HG02938 (cell line): ENCODE results near the gene CYP2F1.
"Not testable (repeated sequence)": the region's sequence is repeated elsewhere in the genome, so short reads cannot be mapped to it uniquely, and the experiment has no call there.

Experiments
- ATAC-seq: cut with Tn5 transposase; IDR thresholded peaks from one replicate; pipeline ENCODE4 v1.9.1; 2021; ENCODE audit warnings: mild to moderate bottlenecking, moderate library complexity; ENCODE audit not compliant: unreplicated experiment

Gene CYP2F1

GRCh38 chr19:41126765-41127203, 12.6 kb downstream of the CYP2F1 start:
- not testable (repeated sequence) for ATAC-seq

DNA sequence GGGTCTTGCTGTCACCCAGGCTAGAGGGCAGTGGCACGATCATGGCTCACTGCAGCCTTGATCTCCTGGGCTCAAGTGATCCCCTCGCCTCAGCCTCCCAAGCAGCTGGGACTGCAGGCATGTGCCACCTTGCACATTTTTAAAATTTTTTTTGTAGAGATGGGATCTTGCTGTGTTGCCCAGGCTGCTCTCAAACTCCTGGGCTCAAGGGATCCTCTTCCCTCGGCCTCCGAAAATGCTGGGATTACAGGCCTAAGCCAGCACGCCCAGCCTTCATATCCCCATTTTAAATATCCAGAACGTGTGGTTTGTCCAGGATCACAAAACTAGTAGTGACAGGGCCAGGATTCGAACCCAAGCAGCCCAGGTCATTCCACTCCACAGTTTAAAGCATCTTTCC, 13.1 kb downstream of the CYP2F1 start:
- not testable (repeated sequence) for ATAC-seq

DNA sequence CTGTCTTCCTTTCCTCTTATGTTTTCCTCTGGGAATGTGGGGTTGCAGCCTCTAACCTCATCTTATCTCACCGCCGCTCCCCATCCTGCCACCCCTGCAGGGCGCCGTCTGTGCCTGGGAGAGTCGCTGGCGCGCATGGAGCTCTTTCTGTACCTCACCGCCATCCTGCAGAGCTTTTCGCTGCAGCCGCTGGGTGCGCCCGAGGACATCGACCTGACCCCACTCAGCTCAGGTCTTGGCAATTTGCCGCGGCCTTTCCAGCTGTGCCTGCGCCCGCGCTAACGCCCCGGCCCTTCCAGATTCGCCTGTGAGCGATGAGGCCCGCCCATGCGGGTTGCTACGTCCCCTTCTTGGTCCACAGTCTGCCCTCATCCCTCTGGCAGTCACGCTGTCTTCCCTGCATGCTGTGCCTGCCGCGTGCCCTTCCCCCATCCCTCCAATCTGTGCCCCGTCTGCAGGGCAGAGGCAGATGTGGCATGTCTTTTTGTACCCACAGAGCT, 13.6 kb downstream of the CYP2F1 start:
- not testable (repeated sequence) for ATAC-seq

GRCh38 chr19:41128692-41129091, 14.5 kb downstream of the CYP2F1 start:
- ATAC-seq: no peak

DNA sequence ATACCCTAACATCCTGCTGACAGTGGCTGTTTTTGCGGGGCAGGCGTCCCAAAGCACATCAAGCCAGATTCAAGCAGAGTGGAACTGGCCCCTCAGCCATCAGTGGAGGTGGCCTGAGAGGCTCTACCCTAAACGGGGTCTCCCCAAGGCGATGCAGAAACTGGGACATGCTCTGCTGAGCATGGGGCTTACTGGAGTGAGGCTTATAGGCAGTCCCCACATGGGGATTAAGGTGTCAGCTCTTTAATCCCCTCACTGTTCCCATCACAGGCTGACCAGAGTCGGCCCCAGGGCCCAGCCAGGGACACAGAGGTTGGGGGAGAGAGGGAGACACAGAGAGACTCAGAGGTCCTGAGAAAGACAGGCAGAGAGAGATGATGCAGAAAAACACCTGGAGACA, 17.0 kb downstream of the CYP2F1 start:
- no peak for ATAC-seq

- ATAC-seq: no peak
These were observed 19.0 kb downstream of the CYP2F1 start for GRCh38 chr19:41133260-41133659.

- no peak for ATAC-seq
These were observed 20.4 kb downstream of the CYP2F1 start for GRCh38 chr19:41134616-41135015.

- not testable (repeated sequence) for ATAC-seq
These were observed 21.5 kb downstream of the CYP2F1 start for GRCh38 chr19:41135390-41136384.

DNA sequence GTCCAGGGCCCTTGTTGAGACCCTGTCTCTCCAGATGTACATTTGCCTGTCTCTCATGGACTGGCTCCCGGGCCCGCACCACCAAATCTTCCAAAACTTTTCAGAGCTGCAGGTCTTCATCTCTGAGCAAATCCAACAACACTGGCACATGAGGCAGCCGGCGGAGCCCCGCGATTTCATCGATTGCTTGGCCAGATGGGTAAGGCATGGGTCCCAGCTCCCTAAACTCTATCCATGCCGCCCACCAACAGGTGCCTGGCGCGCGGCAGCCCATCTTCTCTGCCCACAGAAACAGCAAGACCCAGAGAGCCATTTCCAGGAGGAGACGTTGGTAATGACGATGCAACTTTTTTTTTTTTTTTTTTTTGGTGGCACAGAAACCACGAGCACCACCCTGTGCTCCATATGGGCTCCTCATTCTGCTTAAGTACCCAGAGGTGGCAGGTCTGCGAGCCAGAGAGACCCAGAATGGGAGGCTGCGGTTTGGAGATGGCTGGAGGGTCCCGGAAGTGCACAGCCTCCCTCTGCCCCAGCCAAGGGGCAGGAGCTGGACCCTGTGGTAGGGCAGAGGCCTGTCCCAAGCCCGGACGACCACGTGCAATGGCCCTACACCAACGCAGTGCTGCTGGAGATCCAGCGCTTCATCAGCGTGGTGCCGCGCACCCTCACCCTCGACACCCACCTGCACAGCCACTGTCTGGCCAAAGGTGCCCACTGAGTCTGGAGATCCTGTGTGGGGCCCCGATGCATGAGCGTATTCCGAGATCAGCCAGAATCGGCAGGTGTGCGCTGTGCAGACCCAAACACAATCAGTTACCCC, 22.6 kb downstream of the CYP2F1 start:
- no peak for ATAC-seq

DNA sequence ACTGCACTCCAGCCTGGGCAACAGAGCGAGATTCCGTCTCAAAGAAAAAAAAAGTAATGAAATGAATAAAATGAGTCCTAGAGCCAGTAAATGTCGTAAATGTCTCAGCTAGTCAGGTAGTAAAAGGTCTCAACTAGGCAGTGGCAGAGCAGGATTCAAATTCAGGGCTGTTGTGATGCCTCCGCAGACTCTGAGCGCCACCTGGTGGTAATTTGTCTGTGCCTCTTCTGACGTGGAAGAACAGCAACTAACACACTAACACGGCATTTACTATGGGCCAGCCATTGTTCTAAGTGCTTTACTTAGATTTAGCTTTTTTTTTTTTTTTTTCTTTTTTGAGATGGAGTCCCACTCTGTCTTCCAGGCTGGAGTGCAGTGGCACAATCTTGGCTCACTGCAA, 30.2 kb downstream of the CYP2F1 start:
- ATAC-seq: no peak

GRCh38 chr19:41149831-41150230, 35.6 kb downstream of the CYP2F1 start:
- no peak for ATAC-seq

GRCh38 chr19:41150986-41151385, 36.8 kb downstream of the CYP2F1 start:
- ATAC-seq: not testable (repeated sequence)

DNA sequence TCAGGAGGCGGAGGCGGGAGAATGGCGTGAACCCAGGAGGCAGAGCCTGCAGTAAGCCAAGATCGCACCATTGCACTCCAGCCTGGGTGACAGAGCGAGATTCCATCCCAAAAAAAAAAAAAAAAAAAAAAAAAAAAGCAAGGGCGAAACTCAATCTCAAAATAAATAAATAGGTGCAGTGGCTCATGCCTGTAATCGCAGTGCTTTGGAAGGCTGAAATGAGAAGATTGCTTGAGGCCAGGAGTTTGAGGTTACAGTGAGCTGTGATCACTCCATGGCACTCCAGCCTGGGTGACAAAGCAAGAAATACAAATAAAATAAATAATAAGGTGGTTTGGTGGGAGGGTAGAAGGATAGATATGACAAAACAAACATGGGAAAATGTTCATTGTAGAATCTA, 39.8 kb downstream of the CYP2F1 start:
- no peak for ATAC-seq

- ATAC-seq: no peak
These were observed 42.0 kb downstream of the CYP2F1 start for GRCh38 chr19:41156207-41156606.

- ATAC-seq: no peak
These were observed 45.6 kb downstream of the CYP2F1 start for GRCh38 chr19:41159881-41160280.

- no peak for ATAC-seq
These were observed 47.7 kb downstream of the CYP2F1 start for GRCh38 chr19:41161903-41162302.

DNA sequence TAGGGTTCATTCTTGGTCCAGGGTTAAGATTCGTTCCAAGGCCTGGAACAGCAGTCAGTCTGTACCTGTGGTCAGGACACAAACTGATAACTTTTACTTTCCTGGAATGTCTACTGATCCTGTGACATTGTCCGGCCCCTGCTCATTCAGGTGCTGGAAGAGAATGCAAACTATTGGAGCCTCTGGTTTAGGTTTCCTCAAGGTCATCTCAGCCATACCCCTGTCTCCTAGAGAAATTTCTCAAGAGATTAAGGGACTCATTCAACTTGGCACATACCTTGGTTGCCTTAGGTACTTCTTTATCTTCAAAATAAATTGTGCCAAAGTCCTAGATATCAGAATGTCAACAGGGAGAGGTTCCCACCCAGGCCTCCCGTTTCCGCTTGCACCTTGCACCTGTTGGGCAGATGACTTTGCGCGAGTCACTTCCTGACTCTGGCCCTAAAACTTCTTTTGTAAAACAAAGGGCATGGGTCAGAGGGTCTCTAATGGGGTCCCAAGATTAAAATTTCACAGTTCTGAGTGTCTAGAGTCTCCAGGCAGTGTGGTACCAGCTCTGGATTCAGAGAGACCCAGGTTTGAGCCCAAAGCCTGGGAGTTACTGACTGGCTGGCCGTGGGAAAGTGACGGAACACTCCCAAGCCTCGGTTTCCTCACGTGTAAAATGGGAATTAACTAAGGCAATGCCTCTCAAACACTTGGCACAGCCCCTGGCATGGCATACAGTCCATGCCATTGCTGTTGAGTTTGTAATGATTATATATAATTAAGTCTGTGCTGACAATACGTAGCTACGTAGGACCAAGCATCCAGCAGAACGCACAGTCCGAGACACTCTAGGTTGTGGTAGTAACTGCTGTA, 52.9 kb downstream of the CYP2F1 start:
- ATAC-seq: no peak

- no peak for ATAC-seq
These were observed 58.3 kb downstream of the CYP2F1 start for GRCh38 chr19:41172297-41173164.

DNA sequence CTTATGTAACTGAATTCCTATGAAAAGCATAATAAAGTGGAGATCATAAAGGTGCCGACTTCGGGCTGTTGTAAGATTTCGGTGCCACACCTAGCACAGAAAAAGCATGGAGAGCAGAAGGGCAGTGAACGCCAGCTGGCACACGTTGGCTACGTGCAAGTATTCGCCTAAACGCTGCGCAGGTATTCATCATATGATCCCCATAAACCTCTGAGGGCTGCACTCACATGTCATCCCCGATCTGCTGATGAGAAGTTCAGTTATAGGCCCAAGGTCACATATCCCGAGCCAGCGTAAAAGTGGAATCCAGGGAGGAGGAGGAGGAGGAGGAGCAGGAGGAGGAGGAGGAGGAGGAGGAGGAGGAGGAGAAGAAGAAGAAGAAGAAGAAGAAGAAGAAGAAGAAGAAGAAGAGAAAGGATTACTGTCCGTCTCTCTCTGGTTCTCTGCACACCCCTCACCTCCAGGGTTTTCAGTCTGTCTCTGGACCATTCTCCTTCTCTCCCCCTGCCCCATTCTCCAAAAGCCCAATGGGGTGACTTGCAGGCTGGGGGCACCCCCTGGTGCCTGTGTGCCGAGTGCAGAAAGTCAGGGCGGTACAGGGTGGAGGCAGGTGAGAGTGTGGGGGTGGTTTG, 60.2 kb downstream of the CYP2F1 start:
- ATAC-seq: no peak
